ENCODE data around the gene KLHL7. TPM values are rescaled to one million over a fixed set of nuclear protein-coding genes. Genes with fewer than 3 reads are reported as not detected.
"Not testable (repeated sequence)": the region's sequence is repeated elsewhere in the genome, so short reads cannot be mapped to it uniquely, and the experiment has no call there.

The KLHL7 gene
- total RNA-seq, 2 experiments from 2014 or later = 14.3 to 19.6 TPM

DNA sequence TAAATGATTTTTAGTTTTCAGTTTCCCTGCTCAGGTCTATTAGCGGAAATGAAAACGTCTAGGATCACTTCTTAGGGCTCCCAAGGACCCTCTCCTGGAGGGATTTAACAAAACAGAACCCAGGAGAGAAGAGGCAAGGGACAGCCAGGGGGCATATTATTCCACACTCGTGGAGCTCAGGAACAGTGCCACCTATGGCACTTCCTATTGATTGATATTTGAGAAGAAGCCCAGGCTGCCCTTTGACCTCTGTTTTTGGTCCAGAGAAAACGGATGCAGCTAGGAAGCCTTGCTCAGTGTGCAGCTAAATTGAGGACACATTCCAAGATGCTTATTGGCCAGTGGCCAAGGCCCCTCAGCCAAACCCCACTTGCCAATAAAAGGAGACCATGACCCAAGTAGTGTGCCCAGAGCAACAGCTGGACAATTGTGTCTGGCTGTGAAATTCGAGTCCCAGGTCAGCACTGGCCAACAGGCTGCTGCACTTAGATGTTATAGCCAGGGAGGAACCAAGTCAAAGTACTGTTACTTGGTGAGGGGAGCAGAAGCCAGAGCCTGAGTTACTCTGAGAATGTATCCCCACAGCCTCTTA lies 117.0 kb downstream of the KLHL7 start:
- H3K27ac ChIP-seq (ENCODE audit: low read depth in 1 of 2, low read length in 2 of 2) = no peak overlapping the region
- Mint-ChIP-seq H3K4me3 (no peak overlapping the region), H3K27ac (no peak overlapping the region), H3K9me3 (no peaks in the 10 kb centered on the region), H3K36me3 (ENCODE audit: low read depth) (no peaks in the 10 kb centered on the region), H3K4me1 (ENCODE audit: low read depth) (no peaks in the 10 kb centered on the region), H3K27me3 (peaks cover 10% of the 10 kb centered on the region)
- no peaks in the 10 kb centered on the region for H3K4me1 ChIP-seq (ENCODE audit: insufficient read depth, low read length)
- ChIA-PET CTCF (no interaction called here), POLR2A (no interaction called here)
- H3K36me3 ChIP-seq (ENCODE audit: insufficient read depth, low read length) = no peaks in the 10 kb centered on the region
- no peak for ATAC-seq (ENCODE audit: poor library complexity)
- no peak for DNase-seq
- intact Hi-C loops (cut with DNase I, micrococcal nuclease) = no loop called here
- H3K4me3 ChIP-seq (ENCODE audit: low read length) = no peak overlapping the region
- TF ChIP-seq, protein P1, sequence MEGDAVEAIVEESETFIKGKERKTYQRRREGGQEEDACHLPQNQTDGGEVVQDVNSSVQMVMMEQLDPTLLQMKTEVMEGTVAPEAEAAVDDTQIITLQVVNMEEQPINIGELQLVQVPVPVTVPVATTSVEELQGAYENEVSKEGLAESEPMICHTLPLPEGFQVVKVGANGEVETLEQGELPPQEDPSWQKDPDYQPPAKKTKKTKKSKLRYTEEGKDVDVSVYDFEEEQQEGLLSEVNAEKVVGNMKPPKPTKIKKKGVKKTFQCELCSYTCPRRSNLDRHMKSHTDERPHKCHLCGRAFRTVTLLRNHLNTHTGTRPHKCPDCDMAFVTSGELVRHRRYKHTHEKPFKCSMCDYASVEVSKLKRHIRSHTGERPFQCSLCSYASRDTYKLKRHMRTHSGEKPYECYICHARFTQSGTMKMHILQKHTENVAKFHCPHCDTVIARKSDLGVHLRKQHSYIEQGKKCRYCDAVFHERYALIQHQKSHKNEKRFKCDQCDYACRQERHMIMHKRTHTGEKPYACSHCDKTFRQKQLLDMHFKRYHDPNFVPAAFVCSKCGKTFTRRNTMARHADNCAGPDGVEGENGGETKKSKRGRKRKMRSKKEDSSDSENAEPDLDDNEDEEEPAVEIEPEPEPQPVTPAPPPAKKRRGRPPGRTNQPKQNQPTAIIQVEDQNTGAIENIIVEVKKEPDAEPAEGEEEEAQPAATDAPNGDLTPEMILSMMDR (IDR thresholded peaks at IDR 0.05) = no peak
- no peaks in the 10 kb centered on the region for H3K9me3 ChIP-seq (ENCODE audit: control insufficient read depth in 1 of 2, insufficient read depth in 1 of 2, low read length in 2 of 2)
- H3K27me3 ChIP-seq (ENCODE audit: control insufficient read depth in 1 of 2, insufficient read depth in 2 of 2, low read length in 2 of 2) = no peaks in the 10 kb centered on the region

GRCh38 chr7:23224364-23224763 lies 118.8 kb downstream of the KLHL7 start:
- H3K27me3 ChIP-seq (ENCODE audit: control insufficient read depth in 1 of 2, insufficient read depth in 2 of 2, low read length in 2 of 2); H3K36me3 Mint-ChIP-seq (ENCODE audit: low read depth); H3K4me3 ChIP-seq (ENCODE audit: low read length); H3K4me1 ChIP-seq (ENCODE audit: insufficient read depth, low read length); POLR2A ChIA-PET; H3K9me3 Mint-ChIP-seq; H3K4me1 Mint-ChIP-seq (ENCODE audit: low read depth); H3K4me3 Mint-ChIP-seq; intact Hi-C loops (cut with DNase I, micrococcal nuclease); ATAC-seq (ENCODE audit: poor library complexity); H3K9me3 ChIP-seq (ENCODE audit: control insufficient read depth in 1 of 2, insufficient read depth in 1 of 2, low read length in 2 of 2); H3K27me3 Mint-ChIP-seq; H3K27ac Mint-ChIP-seq; H3K27ac ChIP-seq (ENCODE audit: low read depth in 1 of 2, low read length in 2 of 2); H3K36me3 ChIP-seq (ENCODE audit: insufficient read depth, low read length); DNase-seq; CTCF ChIA-PET: not testable (repeated sequence)

GRCh38 chr7:23226844-23227450 lies 121.4 kb downstream of the KLHL7 start:
- TF ChIP-seq, protein P1 (IDR thresholded peaks at IDR 0.05) = no peak
- Histone ChIP-seq H3K4me3 (ENCODE audit: low read length) (no peak overlapping the region), H3K27ac (ENCODE audit: low read depth in 1 of 2, low read length in 2 of 2) (no peak overlapping the region), H3K36me3 (ENCODE audit: insufficient read depth, low read length) (no peaks in the 10 kb centered on the region), H3K9me3 (ENCODE audit: control insufficient read depth in 1 of 2, insufficient read depth in 1 of 2, low read length in 2 of 2) (no peaks in the 10 kb centered on the region), H3K4me1 (ENCODE audit: insufficient read depth, low read length) (no peaks in the 10 kb centered on the region), H3K27me3 (ENCODE audit: control insufficient read depth in 1 of 2, insufficient read depth in 2 of 2, low read length in 2 of 2) (no peaks in the 10 kb centered on the region)
- CTCF ChIA-PET = no interaction called here
- POLR2A ChIA-PET = no interaction called here
- H3K27ac Mint-ChIP-seq = no peak overlapping the region
- ATAC-seq (ENCODE audit: poor library complexity) = no peak
- no peaks in the 10 kb centered on the region for H3K4me1 Mint-ChIP-seq (ENCODE audit: low read depth)
- DNase-seq = no peak
- H3K36me3 Mint-ChIP-seq (ENCODE audit: low read depth) = no peaks in the 10 kb centered on the region
- H3K9me3 Mint-ChIP-seq = no peaks in the 10 kb centered on the region
- intact Hi-C loops (cut with DNase I, micrococcal nuclease) = no loop called here
- no peaks in the 10 kb centered on the region for H3K27me3 Mint-ChIP-seq
- H3K4me3 Mint-ChIP-seq = no peak overlapping the region

Other genes with a start within 250 kb of the KLHL7 start
- gene HYCC1, start 91.7 kb upstream of the KLHL7 start, total RNA-seq = 10 to 100 TPM; 12.4 to 13.1 TPM
- 10 to 100 TPM; 19.4 to 20.1 TPM for gene NUP42, start 76.3 kb downstream of the KLHL7 start, total RNA-seq
- gene GPNMB, start 141.0 kb downstream of the KLHL7 start, total RNA-seq = not detected
- gene MALSU1, start 193.6 kb downstream of the KLHL7 start, total RNA-seq = 10 to 100 TPM; 50.5 to 50.9 TPM

Measured in CD4-positive, alpha-beta T cell (primary cell).